HCT116 (cell line): ENCODE measurements around the gene HGS. TPM values are rescaled to one million over a fixed set of nuclear protein-coding genes. Genes with fewer than 3 reads are reported as not detected.
A peak's percentile ranks its signal among the peaks of the same experiment; 100 is the strongest.

Source experiments
- ATAC-seq: fragments of 200-7000 bp; cut with Tn5 transposase; 2 replicates; pipeline ENCODE4 v1.9.1; 2020; ENCODE audit warnings: mild to moderate bottlenecking, moderate library complexity
- BruUV-seq: library from RNA; stranded (reverse); fragments of 400-500 nt; replicated peaks from 2 replicates; lab custom pipeline; 2021; lab: Mats Ljungman, UMichigan
- CTCF ChIA-PET: fragments of 300-600 bp; sonication (Branson Sonifier 250); formaldehyde crosslinking; loops from one replicate; lab custom pipeline; 2021; ENCODE audit warnings: antibody characterized with exemption; lab: Charles Lee
- POLR2A ChIA-PET: fragments of 300-600, 350-600 bp; sonication (Branson Sonifier 250); formaldehyde crosslinking; loops from one replicate; lab custom pipeline; 2021; ENCODE audit warnings: antibody characterized with exemption; lab: Charles Lee
- RAD21 ChIA-PET, 2 experiments: fragments of 300-600 bp; sonication (Branson Sonifier 250); formaldehyde crosslinking; loops; one replicate each; lab custom pipeline; 2023; ENCODE audit warnings: low total read pairs in 2 of 2; ENCODE audit not compliant: uncharacterized antibody in 2 of 2, unreplicated experiment in 2 of 2, low non-redundant PET in 1 of 2; lab: Charles Lee
- DNase-seq: peaks from one replicate; pipeline ENCODE4 v3.0.0-alpha.2; 2010; ENCODE audit warnings: low read depth, low spot score
- H2AFZ ChIP-seq: fragments of 200-600 bp; shearing (Covaris generic), sonication (generic); 2 replicates; pipeline ENCODE4 v1.6.1; 2017; ENCODE audit warnings: low read depth, mixed run types, mixed read lengths, antibody characterized with exemption, low read length; ENCODE audit not compliant: poor library complexity, severe bottlenecking
- H3K27ac ChIP-seq: 2 replicates; pipeline ENCODE4 v1.5.1; 2012; ENCODE audit warnings: low read depth, low read length
- H3K27me3 ChIP-seq: fragments of 200-600 bp; sonication (generic); 2 replicates; pipeline ENCODE4 v1.6.1; 2016; ENCODE audit warnings: mixed run types, low read length, mixed read lengths; ENCODE audit not compliant: insufficient read depth
- H3K36me3 ChIP-seq, 2 experiments: fragments of 200-500 bp in 1 of 2; fragments of 200-600 bp in 1 of 2; sonication (Bioruptor generic) in 1 of 2; sonication (generic) in 1 of 2; 2 replicates each; pipeline versions ENCODE4 v1.5.1 to v1.6.1; 2014 to 2016; ENCODE audit warnings: low read length in 2 of 2, inconsistent platforms in 1 of 2, mixed read lengths in 1 of 2, mixed run types in 1 of 2; ENCODE audit not compliant: insufficient read depth in 2 of 2, control insufficient read depth in 1 of 2
- H3K4me1 ChIP-seq, 2 experiments: fragments of 200-600 bp in 1 of 2; sonication (generic) in 1 of 2; 2 replicates each; pipeline versions ENCODE4 v1.5.1 to v1.6.1; 2012 to 2017; ENCODE audit warnings: low read length in 2 of 2, inconsistent platforms in 1 of 2, mild to moderate bottlenecking in 1 of 2, mixed read lengths in 1 of 2, mixed run types in 1 of 2, moderate library complexity in 1 of 2; ENCODE audit not compliant: insufficient read depth in 2 of 2, control insufficient read depth in 1 of 2
- H3K4me2 ChIP-seq: fragments of 200-600 bp; sonication (generic); 2 replicates; pipeline ENCODE4 v1.6.1; 2017; ENCODE audit warnings: mixed run types, low read length, mixed read lengths
- H3K4me3 ChIP-seq, 2 experiments: fragments of 200-600 bp in 1 of 2; sonication (generic) in 1 of 2; replicated peaks in 1 of 2; 2 replicates each; pipeline ENCODE4 v1.5.1; 2011 to 2016; ENCODE audit warnings: low read length in 2 of 2, control low read depth in 1 of 2, low read depth in 1 of 2, mild to moderate bottlenecking in 1 of 2, mixed read lengths in 1 of 2, mixed run types in 1 of 2
- H3K79me2 ChIP-seq: fragments of 200-600 bp; sonication (generic); 2 replicates; pipeline ENCODE4 v1.6.1; 2017; ENCODE audit warnings: mild to moderate bottlenecking, mixed run types, low read length, moderate library complexity, mixed read lengths; ENCODE audit not compliant: insufficient read depth
- H3K9ac ChIP-seq: fragments of 200-600 bp; sonication (generic); 2 replicates; pipeline ENCODE4 v1.6.1; 2016; ENCODE audit warnings: low read length, mixed read lengths
- H3K9me2 ChIP-seq: fragments of 200-600 bp; sonication (generic), shearing (Covaris generic); 2 replicates; pipeline ENCODE4 v1.6.1; 2017; ENCODE audit warnings: mixed run types, mild to moderate bottlenecking, moderate library complexity; ENCODE audit not compliant: insufficient read depth
- H3K9me3 ChIP-seq, 2 experiments: fragments of 200-500 bp in 1 of 2; fragments of 200-600 bp in 1 of 2; sonication (Bioruptor generic) in 1 of 2; sonication (generic) in 1 of 2; 2 replicates each; pipeline ENCODE4 v1.6.1; 2014 to 2017; ENCODE audit warnings: low read length in 2 of 2, mixed read lengths in 2 of 2, inconsistent platforms in 1 of 2, low read depth in 1 of 2, mild to moderate bottlenecking in 1 of 2, mixed run types in 1 of 2, moderate library complexity in 1 of 2; ENCODE audit not compliant: control insufficient read depth in 1 of 2, insufficient read depth in 1 of 2
- H4K20me1 ChIP-seq: fragments of 200-600 bp; sonication (generic), shearing (Covaris generic); 2 replicates; pipeline ENCODE4 v1.6.1; 2017; ENCODE audit warnings: mixed run types, mild to moderate bottlenecking, moderate library complexity; ENCODE audit not compliant: insufficient read depth
- POLR2A ChIP-seq: IDR thresholded peaks from 2 replicates; pipeline ENCODE4 v1.7.0; 2011; ENCODE audit warnings: borderline replicate concordance; ENCODE audit not compliant: insufficient read depth, insufficient read length; ENCODE audit errors: extremely low read depth
- ZBTB33 ChIP-seq: IDR thresholded peaks from 2 replicates; pipeline ENCODE4 v1.6.1; 2011; ENCODE audit warnings: mild to moderate bottlenecking, low read length, moderate library complexity; ENCODE audit not compliant: insufficient replicate concordance; ENCODE audit errors: extremely low read depth
- ZFX ChIP-seq: fragments of 450-650 bp; IDR thresholded peaks from 2 replicates; pipeline ENCODE4 v1.6.1; 2017
- intact Hi-C: fragments of 100-400 bp; cut with micrococcal nuclease; formaldehyde crosslinking; loops from 2 replicates; pipeline ENCODE4 v1.10.0; 2022
- total RNA-seq: library from RNA; stranded (reverse); gene quantifications from one replicate; pipeline ENCODE4 v1.2.1, GENCODE V29; 2021; ENCODE audit not compliant: unreplicated experiment

The HGS gene
- total RNA-seq, 1 experiment from 2014 or later, result 231 TPM

- intact Hi-C loops, result loop anchor here (1.0 to 2.0 kb wide), 2 partner anchors 16 to 20 kb away; partner anchors contain the start of gene MRPL12
- Histone ChIP-seq H3K9ac (peak overlapping the region; percentile 85), H3K4me1 (peaks cover 18 to 23% of the 10 kb centered on the region in 2 experiments), H3K9me2 (no peaks in the 10 kb centered on the region), H3K36me3 (peaks cover 13 to 34% of the 10 kb centered on the region in 2 experiments), H4K20me1 (peaks cover 6% of the 10 kb centered on the region; the same call in 1 of the 2 replicates), H3K27me3 (no peaks in the 10 kb centered on the region), H2AFZ (no peak overlapping the region), H3K27ac (peak overlapping the region; percentile 92), H3K9me3 (no peaks in the 10 kb centered on the region), H3K79me2 (peaks cover 67% of the 10 kb centered on the region), H3K4me3 (peak overlapping the region; percentile 86 to 99), H3K4me2 (peak overlapping the region; percentile 96)
- DNase-seq (no peak), ATAC-seq (peak; percentile 40; the same call in 1 of the 2 replicates)
- no TSS peak for BruUV-seq
- no peak for TF ChIP-seq ZBTB33
- ChIA-PET POLR2A (interaction anchor here (0.6 to 4.4 kb wide), 12 partner anchors 8 to 171 kb away, joined by 3 to 33 read pairs (median 5); partner anchors contain the start of genes ACTG1, CCDC137, MRPL12 and OXLD1), RAD21 (interaction anchor here (0.7 to 1.2 kb wide), 5 partner anchors 8 to 157 kb away, joined by 4 to 5 read pairs (median 4); partner anchors contain the start of genes CCDC137 (in 1 of the 2), MRPL12 (in 1 of the 2) and OXLD1 (in 1 of the 2)), CTCF (interaction anchor here (1.2 kb wide), 1 partner anchor 8 kb away, joined by 8 read pairs; no protein-coding TSS in a partner anchor)
These were observed 615 bp upstream of the HGS start for GRCh38 chr17:81683208-81683583.

- ChIA-PET RAD21 (interaction anchor here in 1 of 2 experiments (1.2 kb wide), 1 partner anchor 17 kb away, joined by 4 read pairs; the partner anchor contains the start of genes CCDC137 and OXLD1), CTCF (interaction anchor here (1.2 kb wide), 1 partner anchor 9 kb away, joined by 8 read pairs; no protein-coding TSS in a partner anchor), POLR2A (interaction anchor here (1.0 to 4.4 kb wide), 8 partner anchors 9 to 166 kb away, joined by 3 to 33 read pairs (median 6); partner anchors contain the start of gene MRPL12)
- peak overlapping the region; percentile 92 for H3K27ac ChIP-seq
- DNase-seq (no peak), ATAC-seq (no peak; the same call in 1 of the 2 replicates)
- peaks cover 79% of the 10 kb centered on the region for H3K79me2 ChIP-seq
- peaks cover 18 to 23% of the 10 kb centered on the region in 2 experiments for H3K4me1 ChIP-seq
- TSS peak; percentile 78 for BruUV-seq
- H3K9ac ChIP-seq, result peak overlapping the region; percentile 85
- no peaks in the 10 kb centered on the region for H3K9me2 ChIP-seq
- intact Hi-C loops, result no loop called here
- no peaks in the 10 kb centered on the region for H3K9me3 ChIP-seq
- H4K20me1 ChIP-seq, result peaks cover 6% of the 10 kb centered on the region; the same call in 1 of the 2 replicates
- no peak overlapping the region for H2AFZ ChIP-seq
- H3K4me2 ChIP-seq, result peak overlapping the region; percentile 100
- peak overlapping the region; percentile 86 to 99 for H3K4me3 ChIP-seq
- TF ChIP-seq ZFX (peak; percentile 77; the same call in 1 of the 2 replicates), POLR2A (no peak)
- H3K36me3 ChIP-seq, result peaks cover 22 to 46% of the 10 kb centered on the region in 2 experiments
- no peaks in the 10 kb centered on the region for H3K27me3 ChIP-seq
These were observed 666 bp downstream of the HGS start for GRCh38 chr17:81684442-81684911.
